GM10847 (cell line): ENCODE results near the gene PTPRE.

Source experiments
- POLR2A ChIP-seq: IDR thresholded peaks from 2 replicates; pipeline ENCODE4 v1.6.1; 2011; ENCODE audit not compliant: insufficient read length; ENCODE audit errors: extremely low read depth

The PTPRE gene

DNA sequence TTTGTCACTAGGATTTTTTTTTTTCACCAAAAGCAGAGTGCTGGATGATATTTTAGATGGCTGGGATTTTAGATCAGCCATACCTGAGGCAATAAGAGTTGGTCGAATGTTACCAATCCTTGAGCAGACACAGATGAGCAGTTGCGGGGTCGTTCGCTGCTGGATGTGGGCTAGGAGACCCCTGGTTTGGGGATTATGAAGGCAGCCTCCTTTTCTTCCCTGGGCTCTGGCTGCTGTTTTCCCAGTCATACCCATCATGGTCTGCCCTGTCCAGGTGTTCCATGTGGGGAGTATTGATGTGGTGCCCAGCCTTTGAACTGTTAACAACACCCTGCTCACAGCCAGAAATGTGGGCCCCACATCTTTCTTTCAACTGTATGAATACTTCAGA is 5.0 kb downstream of the PTPRE start:
- TF ChIP-seq POLR2A = no peak

DNA sequence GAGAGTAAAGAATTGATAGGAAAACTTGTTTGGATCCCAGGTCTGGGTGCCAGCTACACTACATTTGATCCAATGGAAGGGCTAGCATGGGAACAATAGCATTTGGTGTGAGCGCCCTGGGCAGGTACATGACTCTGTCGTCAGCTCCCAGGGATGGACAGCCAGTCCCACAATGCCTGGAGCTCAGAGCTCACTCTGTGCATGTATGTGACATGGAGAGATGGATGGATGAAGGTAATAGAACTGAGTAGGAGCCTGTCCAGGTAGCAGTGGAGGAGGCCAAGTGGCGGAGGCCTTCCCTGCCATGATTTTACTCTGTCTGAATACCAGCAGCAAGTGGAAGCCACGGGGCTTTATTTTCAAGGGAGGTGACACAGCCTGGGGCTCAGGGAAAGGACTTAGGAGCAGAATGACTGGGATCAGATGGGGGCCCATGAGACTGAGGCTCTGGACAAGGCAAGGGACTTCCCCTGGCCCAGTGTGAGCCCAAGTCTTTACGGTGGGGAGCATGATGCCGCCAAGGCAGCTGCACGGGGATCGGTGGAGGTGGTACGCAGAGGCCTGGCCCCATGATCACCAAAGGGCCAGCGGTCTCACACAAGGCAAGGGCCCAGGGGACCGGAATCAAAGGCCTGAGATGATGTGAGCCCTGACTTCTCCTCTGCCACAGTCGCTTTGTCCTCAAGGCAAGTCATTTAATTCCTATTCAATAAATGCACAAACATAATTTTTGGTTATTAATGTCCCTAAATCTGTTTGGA is 5.9 kb downstream of the PTPRE start:
- no peak for TF ChIP-seq POLR2A

GRCh38 chr10:127913368-127913759 is 6.5 kb downstream of the PTPRE start:
- no peak for TF ChIP-seq POLR2A

DNA sequence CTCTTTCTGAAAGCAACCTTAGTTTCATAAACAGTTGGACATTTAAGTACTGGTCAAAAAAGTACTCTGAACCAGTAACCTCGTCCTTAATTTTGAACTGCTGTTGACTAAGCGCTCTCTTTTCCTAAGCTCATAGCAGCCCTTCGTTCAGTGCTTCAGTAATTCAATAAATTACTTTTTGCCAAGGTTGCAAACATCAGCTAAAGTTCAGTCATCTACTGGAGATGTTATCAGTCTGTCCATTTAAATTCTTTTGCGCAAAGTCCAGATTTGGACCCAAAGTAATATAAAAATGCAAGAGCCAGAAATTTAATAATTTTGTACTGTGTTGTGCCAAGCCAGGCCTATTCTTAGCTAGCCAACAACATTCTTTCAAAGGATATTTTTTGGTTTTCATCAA is 8.4 kb downstream of the PTPRE start:
- TF ChIP-seq POLR2A = no peak

- TF ChIP-seq POLR2A = no peak
Observed at GRCh38 chr10:127916826-127917225, 9.9 kb downstream of the PTPRE start.

- no peak for TF ChIP-seq POLR2A
Observed at GRCh38 chr10:127918572-127918971, 11.7 kb downstream of the PTPRE start.

- TF ChIP-seq POLR2A = no peak
Observed at GRCh38 chr10:127919418-127920271, 12.7 kb downstream of the PTPRE start.

GRCh38 chr10:127920306-127921074 is 13.6 kb downstream of the PTPRE start:
- TF ChIP-seq POLR2A = no peak

GRCh38 chr10:127921075-127921752 is 14.3 kb downstream of the PTPRE start:
- TF ChIP-seq POLR2A = no peak

DNA sequence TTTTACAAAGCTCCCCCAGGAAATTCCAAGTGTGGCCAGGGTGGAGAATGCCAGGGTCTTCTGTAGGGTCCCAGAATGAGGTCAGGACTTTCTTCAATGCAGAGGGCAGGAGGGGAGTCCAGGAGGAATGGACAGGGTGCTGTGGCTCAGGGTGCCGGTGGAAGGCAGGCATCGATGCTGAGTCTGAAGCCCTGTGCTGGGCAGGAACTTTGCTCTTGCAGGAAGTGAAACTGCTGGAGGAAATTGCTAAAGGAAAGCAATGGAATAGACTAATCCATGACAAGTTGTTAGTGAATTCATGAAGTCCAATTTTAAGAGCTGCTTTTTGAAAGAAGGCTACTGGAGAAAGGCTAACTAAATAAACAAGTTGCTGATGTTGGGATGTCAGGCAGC is 14.8 kb downstream of the PTPRE start:
- no peak for TF ChIP-seq POLR2A

DNA sequence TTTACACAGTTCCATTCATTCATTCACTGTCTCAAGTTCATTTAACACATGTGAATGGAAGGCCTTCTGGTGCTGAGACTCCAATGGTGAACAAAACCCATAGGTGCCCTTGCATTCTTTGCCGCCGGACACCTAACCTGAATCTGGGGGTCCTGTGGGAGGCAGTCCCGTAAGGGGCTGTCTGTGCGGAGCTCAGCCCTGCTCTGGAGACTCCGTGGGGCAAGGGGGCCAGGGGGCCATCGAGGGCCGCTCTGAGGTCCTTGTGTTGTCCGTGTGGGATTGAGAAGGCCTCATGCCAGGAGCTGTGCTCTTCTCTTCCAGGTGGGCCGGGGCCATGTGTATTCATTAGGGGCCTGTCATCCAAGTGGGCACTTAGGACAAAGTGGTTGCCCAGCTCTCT is 15.3 kb downstream of the PTPRE start:
- no peak for TF ChIP-seq POLR2A

- TF ChIP-seq POLR2A = no peak
Observed at GRCh38 chr10:127922675-127923366, 15.9 kb downstream of the PTPRE start.

- no peak for TF ChIP-seq POLR2A
Observed at GRCh38 chr10:127923646-127924045, 16.7 kb downstream of the PTPRE start.

- TF ChIP-seq POLR2A = no peak
Observed at GRCh38 chr10:127925471-127926207, 18.7 kb downstream of the PTPRE start.
